Stomach (tissue), 9 donors: ENCODE data around the gene PITPNM1. TPM values are rescaled to one million over a fixed set of nuclear protein-coding genes. Genes with fewer than 3 reads are reported as not detected.
A peak's percentile ranks its signal among the peaks of the same experiment; 100 is the strongest.
"Not testable (repeated sequence)": the region's sequence is repeated elsewhere in the genome, so short reads cannot be mapped to it uniquely, and the experiment has no call there.

Experiments used
- DNase-seq, 2 donors: peaks; one replicate each; pipeline versions ENCODE4 v3.0.0 to v3.0.0-alpha.2; 2013 to 2019
- H3K27ac ChIP-seq, 5 donors: fragments of 200-600 bp in 4 of 5; sonication (generic) in 4 of 5; one replicate each; pipeline ENCODE4 v1.5.1; 2013 to 2019; ENCODE audit warnings: mild to moderate bottlenecking in 1 of 5, moderate library complexity in 1 of 5
- H3K27me3 ChIP-seq, 3 donors: fragments of 200-600 bp; sonication (generic); one replicate each; pipeline ENCODE4 v1.5.1; 2017 to 2019; ENCODE audit warnings: mixed run types in 1 of 3
- H3K36me3 ChIP-seq, 4 donors: fragments of 200-600 bp; sonication (generic); 1 replicate in 3 of 4; 2 replicates in 1 of 4; pipeline ENCODE4 v1.5.1; 2016 to 2019
- H3K4me1 ChIP-seq, 4 donors: fragments of 200-600 bp; sonication (generic); one replicate each; pipeline ENCODE4 v1.5.1; 2016 to 2019
- H3K4me3 ChIP-seq, 4 donors: fragments of 200-600 bp; sonication (generic) in 3 of 4; one replicate each; pipeline ENCODE4 v1.5.1; 2016 to 2019; ENCODE audit warnings: mild to moderate bottlenecking in 1 of 4
- H3K9me3 ChIP-seq, 4 donors: fragments of 200-600 bp; sonication (generic); one replicate each; pipeline ENCODE4 v1.5.1; 2016 to 2019
- CTCF ChIP-seq, 7 experiments: fragments of 450-650 bp in 4 of 7; fragments of 200-600 bp in 3 of 7; sonication (generic) in 3 of 7; IDR thresholded peaks; one replicate each; pipeline ENCODE4 v1.5.1; 2016 to 2019; ENCODE audit warnings: antibody characterized with exemption in 7 of 7, control low read depth in 2 of 7, mild to moderate bottlenecking in 1 of 7
- EP300 ChIP-seq: sonication (generic); formaldehyde crosslinking; IDR thresholded peaks from one replicate; pipeline ENCODE4 v1.6.1; 2017; ENCODE audit warnings: antibody characterized with exemption
- POLR2A ChIP-seq, 4 donors: fragments of 450-650 bp; IDR thresholded peaks; one replicate each; pipeline ENCODE4 v1.6.1; 2016; ENCODE audit warnings: antibody characterized with exemption in 4 of 4, control low read depth in 2 of 4, mild to moderate bottlenecking in 1 of 4, moderate library complexity in 1 of 4
- POLR2AphosphoS5 ChIP-seq, 3 donors: sonication (generic); formaldehyde crosslinking; IDR thresholded peaks; one replicate each; pipeline ENCODE4 v1.6.1; 2016; ENCODE audit warnings: antibody characterized with exemption in 3 of 3
- WGBS, 5 donors: extraction: QIAGEN DNeasy Blood & Tissue Kit in 3 of 5; methylation state at CpG; one replicate each; pipeline versions ENCODE4 v1.1.5 to v1.1.7; 2013 to 2018; 5-methylcytosine and 5-hydroxymethylcytosine counted together
- intact Hi-C: fragments of 100-400 bp; cut with DNase I; formaldehyde crosslinking; loops from one replicate; pipeline ENCODE4 v1.15.1; 2023; ENCODE audit warnings: low total_unique reads
- polyA plus RNA-seq, 3 donors: library from polyadenylated mRNA; stranded (reverse); fragments of 200-250 nt; gene quantifications; one replicate each; pipeline ENCODE4 v1.2.3, GENCODE V29; 2013
- total RNA-seq, 5 donors: library from RNA; depleted of rRNA; stranded (reverse); fragments of >200 nt; gene quantifications; one replicate each; pipeline versions ENCODE4 v1.1.0 to v1.2.3, GENCODE V29; 2014 to 2016
- donor health status: healthy with polysubstance abuse.
- donor health status: Bipolar disorder and iron deficiency.
- donor health status: healthy.

PITPNM1 gene
- total and polyA plus RNA-seq, 8 donors = 12.3 to 133 (median 21.1) TPM

- Histone ChIP-seq H3K27me3 (no peaks in the 10 kb centered on the region), H3K27ac (peak within 1 kb of the TSS; percentile 62 to 90 (median 87)), H3K36me3 (peaks cover 2 to 17% (median 15%) of the 10 kb centered on the region in 4 donors), H3K9me3 (no peaks in the 10 kb centered on the region), H3K4me1 (peaks cover 17 to 45% (median 41%) of the 10 kb centered on the region in 4 donors), H3K4me3 (peak within 1 kb of the TSS; percentile 44 to 60 (median 56))
- intact Hi-C loops = no loop called here
- 8 to 11% (median 9%) methylated on average over 51 to 60 of the region's 60 CpGs for WGBS, 5 donors
- DNase-seq = peak; percentile 98 to 99
- no peak for TF ChIP-seq POLR2A (IDR thresholded peaks at IDR 0.05)
- peak; percentile 30 to 96 (median 63) for TF ChIP-seq POLR2AphosphoS5 (IDR thresholded peaks at IDR 0.05)
- peak in 3 of 7 experiments; percentile 22 to 41 (median 24) for TF ChIP-seq CTCF (IDR thresholded peaks at IDR 0.05)
- TF ChIP-seq EP300 = no peak
These were observed 22.1 kb downstream of the PITPNM1 start, which contains the start of gene AIP for GRCh38 chr11:67482827-67483798. TSS of gene AIP (plus strand) at chr11:67483026. CDS start at chr11:67483159, 133 bp downstream.

- TF ChIP-seq POLR2A (IDR thresholded peaks at IDR 0.05) = no peak
- no peak for TF ChIP-seq CTCF (IDR thresholded peaks at IDR 0.05)
- Histone ChIP-seq H3K36me3 (peaks cover 0 to 9% (median 7%) of the 10 kb centered on the region in 4 donors), H3K27ac (peak overlapping the region; percentile 62 to 90 (median 87)), H3K9me3 (no peaks in the 10 kb centered on the region), H3K4me1 (peaks cover 17 to 45% (median 41%) of the 10 kb centered on the region in 4 donors), H3K4me3 (peak overlapping the region; percentile 44 to 60 (median 56)), H3K27me3 (no peaks in the 10 kb centered on the region)
- DNase-seq = no peak
- 29 to 43% (median 38%) methylated on average over 19 of the region's 19 CpGs for WGBS, 5 donors
- intact Hi-C loops = no loop called here
These were observed 22.8 kb downstream of the PITPNM1 start for GRCh38 chr11:67482275-67482826.

- H3K36me3 ChIP-seq, DNase-seq, H3K27ac ChIP-seq, H3K27me3 ChIP-seq, intact Hi-C loops, H3K9me3 ChIP-seq, H3K4me3 ChIP-seq: not testable (repeated sequence)
- WGBS, 5 donors = 81 to 90% (median 87%) methylated on average over 12 to 15 of the region's 16 CpGs
- H3K4me1 ChIP-seq = peaks cover 5 to 11% (median 8%) of the 10 kb centered on the region in 4 donors
These were observed 27.7 kb downstream of the PITPNM1 start for GRCh38 chr11:67477344-67478050.

- DNase-seq, H3K27ac ChIP-seq, H3K4me1 ChIP-seq, H3K9me3 ChIP-seq, H3K36me3 ChIP-seq, H3K27me3 ChIP-seq, H3K4me3 ChIP-seq, intact Hi-C loops: not testable (repeated sequence)
- 50 to 68% (median 62%) methylated on average over 10 of the region's 10 CpGs for WGBS, 5 donors
These were observed 28.5 kb downstream of the PITPNM1 start for GRCh38 chr11:67476692-67477091.

- Histone ChIP-seq H3K4me3 (no peak overlapping the region), H3K36me3 (no peaks in the 10 kb centered on the region), H3K27me3 (no peaks in the 10 kb centered on the region), H3K27ac (no peak overlapping the region), H3K4me1 (peaks cover 12 to 20% (median 17%) of the 10 kb centered on the region in 4 donors), H3K9me3 (no peaks in the 10 kb centered on the region)
- TF ChIP-seq CTCF (IDR thresholded peaks at IDR 0.05) = no peak
- TF ChIP-seq POLR2A (IDR thresholded peaks at IDR 0.05) = no peak
- no peak for TF ChIP-seq EP300
- no peak for TF ChIP-seq POLR2AphosphoS5 (IDR thresholded peaks at IDR 0.05)
- no peak for DNase-seq
- 77 to 85% (median 82%) methylated on average over 7 of the region's 7 CpGs for WGBS, 5 donors
- intact Hi-C loops = no loop called here
These were observed 32.3 kb downstream of the PITPNM1 start for GRCh38 chr11:67472882-67473281.
